ENCODE results near the gene PLCL2.
"Not testable (repeated sequence)": the region's sequence is repeated elsewhere in the genome, so short reads cannot be mapped to it uniquely, and the experiment has no call there.

Gene PLCL2

DNA sequence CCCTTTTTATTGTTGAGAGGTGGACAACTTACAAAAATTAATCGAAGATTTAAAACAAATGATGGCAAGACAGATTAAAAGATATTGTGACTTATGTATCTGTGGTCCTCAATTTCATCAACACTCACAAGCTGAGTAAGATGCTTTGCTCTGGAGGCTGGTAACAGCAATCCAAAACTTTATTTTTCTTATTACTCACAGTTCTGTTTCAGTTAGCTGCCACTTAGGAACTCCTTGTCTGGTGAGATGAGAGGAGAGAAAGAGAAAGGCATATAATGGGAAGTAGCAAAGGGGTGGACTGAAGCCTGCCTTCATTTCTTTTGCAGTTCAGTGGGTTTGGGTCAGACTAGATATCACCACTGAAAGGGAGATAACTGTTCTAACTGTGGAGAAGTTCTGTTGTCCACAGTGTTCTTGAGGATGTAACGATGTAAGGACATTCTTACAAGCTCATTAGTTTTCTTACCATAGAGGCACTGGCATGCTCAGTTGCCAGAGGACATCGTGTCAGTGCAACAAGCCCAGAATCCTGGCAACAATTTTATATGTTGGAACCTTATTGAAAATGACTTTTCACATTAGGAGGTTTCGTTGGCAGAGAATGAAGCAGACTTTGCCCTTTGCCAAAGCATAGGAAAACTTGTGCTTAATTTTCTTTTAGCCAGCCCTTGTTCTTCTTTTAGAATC, 93.6 kb downstream of the PLCL2 start:
- no peak for DNase-seq

GRCh38 chr3:16978921-16979271, 94.1 kb downstream of the PLCL2 start:
- DNase-seq = no peak

DNA sequence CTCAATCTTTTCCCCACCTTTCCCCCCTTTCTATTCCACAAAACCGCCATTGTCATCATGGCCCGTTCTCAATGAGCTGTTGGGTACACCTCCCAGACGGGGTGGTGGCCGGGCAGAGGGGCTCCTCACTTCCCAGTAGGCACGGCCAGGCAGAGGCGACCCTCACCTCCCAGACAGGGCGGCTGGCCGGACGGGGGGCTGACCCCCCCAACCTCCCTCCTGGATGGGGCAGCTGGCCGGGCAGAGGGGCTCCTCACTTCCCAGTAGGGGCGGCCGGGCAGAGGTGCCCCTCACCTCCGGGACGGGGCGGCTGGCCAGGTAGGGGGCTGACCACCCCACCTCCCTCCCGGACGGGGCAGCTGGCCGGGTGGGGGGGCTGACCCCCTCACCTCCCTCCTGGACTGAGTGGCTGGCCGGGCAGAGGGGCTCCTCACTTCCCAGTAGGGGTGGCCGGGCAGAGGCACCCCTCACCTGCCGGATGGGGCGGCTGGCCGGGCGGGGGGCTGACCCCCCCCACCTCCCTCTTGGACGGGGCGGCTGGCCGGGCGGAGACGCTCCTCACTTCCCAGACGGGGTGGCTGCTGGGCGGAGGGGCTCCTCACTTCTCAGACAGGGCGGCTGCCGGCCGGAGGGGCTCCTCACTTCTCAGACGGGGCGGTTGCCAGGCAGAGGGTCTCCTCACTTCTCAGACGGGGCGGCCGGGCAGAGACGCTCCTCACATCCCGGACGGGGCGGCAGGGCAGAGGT, 95.2 kb downstream of the PLCL2 start:
- DNase-seq = not testable (repeated sequence)

DNA sequence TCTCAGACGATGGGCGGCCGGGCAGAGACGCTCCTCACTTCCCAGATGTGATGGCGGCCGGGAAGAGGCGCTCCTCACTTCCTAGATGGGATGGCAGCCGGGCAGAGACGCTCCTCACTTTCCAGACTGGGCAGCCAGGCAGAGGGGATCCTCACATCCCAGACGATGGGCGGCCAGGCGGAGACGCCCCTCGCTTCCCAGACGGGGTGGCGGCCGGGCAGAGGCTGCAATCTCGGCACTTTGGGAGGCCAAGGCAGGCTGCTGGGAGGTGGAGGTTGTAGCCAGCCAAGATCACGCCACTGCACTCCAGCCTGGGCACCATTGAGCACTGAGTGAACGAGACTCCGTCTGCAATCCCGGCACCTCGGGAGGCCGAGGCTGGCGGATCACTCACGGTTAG, 95.8 kb downstream of the PLCL2 start:
- DNase-seq = not testable (repeated sequence)

- DNase-seq = no peak
These were observed 97.7 kb downstream of the PLCL2 start for GRCh38 chr3:16982460-16982859.

DNA sequence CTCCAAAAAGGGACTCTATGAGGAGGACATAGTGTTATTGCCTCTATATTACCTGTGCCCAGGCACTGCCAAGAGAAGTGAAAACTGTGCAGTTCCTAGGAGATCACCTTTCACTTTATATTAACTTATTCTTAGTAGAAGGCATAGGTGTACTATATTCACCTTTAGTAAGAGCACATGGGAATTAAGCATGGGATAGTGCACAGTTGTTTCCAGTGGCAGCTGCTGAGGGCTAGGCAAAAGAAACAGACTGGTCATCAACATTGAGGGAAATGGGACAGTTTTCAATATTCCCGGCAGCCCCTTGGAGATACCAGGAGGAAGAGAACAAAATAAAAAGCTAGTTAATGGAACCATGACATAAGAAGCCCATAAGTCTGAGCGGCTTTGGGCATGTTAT, 100.9 kb downstream of the PLCL2 start:
- DNase-seq = no peak

DNA sequence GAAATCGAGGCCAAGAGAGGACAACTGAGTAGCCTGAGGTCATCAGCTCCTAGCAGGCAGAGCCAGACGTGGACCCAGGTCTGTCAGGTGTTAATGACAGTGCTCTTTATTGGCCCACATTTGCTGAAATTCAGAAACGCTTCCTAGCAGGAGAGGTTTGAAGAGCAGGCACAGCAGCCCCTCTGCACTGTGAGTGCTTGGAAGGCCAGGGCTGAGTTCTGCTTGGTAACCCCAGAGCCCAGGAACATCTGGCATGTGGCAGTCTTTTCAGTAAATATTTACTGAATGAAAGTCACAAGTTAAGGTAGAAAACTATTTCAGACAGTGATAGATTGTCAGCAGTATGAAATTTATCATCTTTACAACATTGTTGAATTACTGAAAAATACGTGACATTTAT, 102.4 kb downstream of the PLCL2 start:
- DNase-seq = peak; percentile 80

- DNase-seq = no peak
These were observed 105.4 kb downstream of the PLCL2 start for GRCh38 chr3:16990163-16990562.

DNA sequence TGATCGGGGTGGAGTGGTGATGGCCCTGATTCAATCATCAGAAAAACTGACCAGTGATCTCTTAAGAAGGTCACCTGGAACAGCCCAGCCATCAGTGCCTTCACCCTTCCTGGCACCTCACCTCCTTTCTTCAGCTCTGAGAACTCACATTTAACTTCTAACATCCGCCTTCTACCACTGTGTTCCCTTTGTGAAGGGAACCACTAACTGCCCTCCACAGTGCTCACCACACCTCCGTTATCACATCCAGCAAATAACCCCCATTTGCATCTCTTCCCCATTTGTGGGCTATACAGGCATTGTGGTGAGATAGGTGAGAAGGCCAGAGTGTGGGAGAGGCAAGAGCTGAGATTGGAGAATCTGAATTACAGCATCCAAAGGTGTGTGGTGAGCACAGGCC, 107.4 kb downstream of the PLCL2 start:
- DNase-seq = no peak

GRCh38 chr3:16993227-16993626, 108.5 kb downstream of the PLCL2 start:
- DNase-seq = no peak

- DNase-seq = peak; percentile 22
These were observed 110.2 kb downstream of the PLCL2 start for GRCh38 chr3:16994854-16995525.

GRCh38 chr3:16995601-16996000, 110.8 kb downstream of the PLCL2 start:
- no peak for DNase-seq

- no peak for DNase-seq
These were observed 113.6 kb downstream of the PLCL2 start for GRCh38 chr3:16998236-16998923.

DNA sequence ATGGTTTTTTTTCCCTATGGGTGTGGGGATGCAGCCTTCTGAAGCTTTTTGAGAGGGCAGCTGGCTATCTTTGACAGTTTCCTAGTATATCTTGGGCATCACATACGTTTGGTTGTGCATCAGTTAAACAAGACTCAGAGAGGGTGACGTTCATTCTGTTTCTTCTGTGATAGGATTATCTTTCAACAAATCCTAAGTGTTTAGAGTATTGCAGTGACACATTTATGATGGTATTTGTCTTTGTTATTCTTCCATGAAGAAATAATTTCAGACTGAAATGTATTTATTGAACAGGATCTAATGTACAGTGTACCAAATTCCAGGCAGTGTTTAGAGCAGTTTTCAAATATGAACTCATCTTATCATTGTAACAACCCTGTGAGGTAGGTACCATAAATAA, 114.4 kb downstream of the PLCL2 start:
- no peak for DNase-seq

GRCh38 chr3:16999871-17000270, 115.1 kb downstream of the PLCL2 start:
- no peak for DNase-seq

- no peak for DNase-seq
These were observed 118.7 kb downstream of the PLCL2 start for GRCh38 chr3:17003457-17003856.

GRCh38 chr3:17006132-17006852, 121.5 kb downstream of the PLCL2 start:
- no peak for DNase-seq

DNA sequence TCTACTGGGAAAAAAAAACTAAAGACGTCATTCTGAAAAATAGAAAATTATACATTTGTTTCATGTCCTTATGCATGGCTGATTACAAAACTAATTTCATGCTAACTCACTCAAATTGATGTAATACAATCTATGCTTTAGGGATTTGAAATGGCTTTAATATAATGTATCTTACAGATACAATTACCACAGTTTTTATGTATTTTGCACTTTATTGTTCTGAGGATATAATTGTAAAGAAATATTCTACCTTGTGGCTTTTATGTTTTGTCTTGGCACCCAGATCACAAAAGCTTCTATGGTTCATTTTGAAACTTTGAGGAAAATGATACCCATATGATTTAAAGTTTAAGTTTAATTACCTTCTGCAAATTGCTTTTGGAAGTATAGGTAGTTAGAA, 122.5 kb downstream of the PLCL2 start:
- no peak for DNase-seq

DNA sequence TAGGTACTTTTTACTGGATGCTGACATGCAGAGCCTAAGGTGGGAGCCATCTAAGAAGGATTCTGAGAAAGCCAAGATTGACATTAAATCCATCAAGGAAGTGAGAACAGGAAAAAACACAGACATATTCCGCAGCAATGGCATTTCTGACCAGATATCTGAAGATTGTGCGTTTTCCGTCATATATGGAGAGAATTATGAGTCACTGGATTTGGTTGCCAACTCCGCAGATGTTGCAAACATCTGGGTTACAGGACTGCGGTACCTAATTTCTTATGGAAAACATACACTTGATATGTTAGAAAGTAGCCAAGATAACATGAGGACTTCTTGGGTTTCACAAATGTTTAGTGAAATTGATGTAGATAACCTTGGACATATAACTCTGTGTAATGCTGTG, 125.1 kb downstream of the PLCL2 start:
- no peak for DNase-seq

GRCh38 chr3:17011728-17012338, 127.1 kb downstream of the PLCL2 start:
- DNase-seq = no peak

GRCh38 chr3:17013050-17013449, 128.3 kb downstream of the PLCL2 start:
- no peak for DNase-seq

- DNase-seq = no peak
These were observed 128.8 kb downstream of the PLCL2 start for GRCh38 chr3:17013571-17013970.

Measured in NCI-H774 (cell line).